ENCODE results near the gene PRSS33.

GRCh38 chr16:2818272-2818876 lies 31.0 kb upstream of the PRSS33 start:
- TF ChIP-seq CTCF (IDR thresholded peaks at IDR 0.05), result no peak
- no peak for TF ChIP-seq EP300 (IDR thresholded peaks at IDR 0.05)
- no peak for TF ChIP-seq POLR2A (IDR thresholded peaks at IDR 0.05)
- TF ChIP-seq POLR2AphosphoS5 (IDR thresholded peaks at IDR 0.05), result no peak
